Fibroblast of the aortic adventitia (primary cell): ENCODE results near the gene MAGI2. TPM values are rescaled to one million over a fixed set of nuclear protein-coding genes. Genes with fewer than 3 reads are reported as not detected.

Experiments used
- DNase-seq: peaks from one replicate; pipeline ENCODE4 v3.0.0-alpha.2; 2010; ENCODE audit warnings: low read depth
- H3K4me3 ChIP-seq: 2 replicates; pipeline ENCODE4 v1.5.1; 2011; ENCODE audit warnings: low read depth, mild to moderate bottlenecking, control low read depth, low read length, moderate library complexity
- CTCF ChIP-seq: IDR thresholded peaks from 2 replicates; pipeline ENCODE4 v1.5.1; 2011; ENCODE audit warnings: mild to moderate bottlenecking, low read length, control low read depth, inconsistent platforms; ENCODE audit not compliant: insufficient read depth
- total RNA-seq: library from RNA; depleted of rRNA; stranded (reverse); fragments of >200 nt; gene quantifications from 2 replicates; pipeline ENCODE4 v1.2.3, GENCODE V29; 2012; ENCODE audit warnings: low replicate concordance

MAGI2 gene
- total RNA-seq, 1 donor = 25.5 TPM

GRCh38 chr7:78472519-78472918 is 980.9 kb downstream of the MAGI2 start:
- peak; percentile 41 for DNase-seq
- no peak overlapping the region for H3K4me3 ChIP-seq
- no peak for TF ChIP-seq CTCF

- no peak for DNase-seq
- H3K4me3 ChIP-seq = no peak overlapping the region
- no peak for TF ChIP-seq CTCF
Observed at GRCh38 chr7:78465894-78466293, 987.6 kb downstream of the MAGI2 start.

GRCh38 chr7:78463039-78463438 is 990.4 kb downstream of the MAGI2 start:
- no peak for DNase-seq
- no peak for TF ChIP-seq CTCF
- no peak overlapping the region for H3K4me3 ChIP-seq

GRCh38 chr7:78450706-78451105 is 1002.8 kb downstream of the MAGI2 start:
- no peak overlapping the region for H3K4me3 ChIP-seq
- no peak for DNase-seq
- TF ChIP-seq CTCF = no peak

- no peak overlapping the region for H3K4me3 ChIP-seq
- no peak for DNase-seq
- TF ChIP-seq CTCF = no peak
Observed at GRCh38 chr7:78448911-78449310, 1004.6 kb downstream of the MAGI2 start.

- TF ChIP-seq CTCF = no peak
- no peak for DNase-seq
- no peak overlapping the region for H3K4me3 ChIP-seq
Observed at GRCh38 chr7:78444267-78444666, 1009.2 kb downstream of the MAGI2 start.

- no peak overlapping the region for H3K4me3 ChIP-seq
- no peak for TF ChIP-seq CTCF
- no peak for DNase-seq
Observed at GRCh38 chr7:78443811-78444210, 1009.7 kb downstream of the MAGI2 start.
